Raji (cell line): ENCODE data around the gene PHF23.

Source experiments
- POLR2A ChIP-seq: IDR thresholded peaks from 2 replicates; pipeline ENCODE4 v1.6.1; 2011; ENCODE audit warnings: low read depth, low read length, control low read depth; ENCODE audit not compliant: insufficient read depth

The PHF23 gene

GRCh38 chr17:7234083-7234951 lies 4.9 kb downstream of the PHF23 start, which contains the start of gene DVL2:
Gene DVL2, minus strand, starts transcription at chr17:7234517. Its CDS starts 255 bp downstream, at chr17:7234262.
- peak; percentile 93 for TF ChIP-seq POLR2A

GRCh38 chr17:7233701-7234082 lies 5.6 kb downstream of the PHF23 start:
- TF ChIP-seq POLR2A, result no peak

- TF ChIP-seq POLR2A, result no peak
Measured at GRCh38 chr17:7232114-7232513, 7.1 kb downstream of the PHF23 start.

GRCh38 chr17:7229504-7229903 lies 9.8 kb downstream of the PHF23 start:
- no peak for TF ChIP-seq POLR2A

GRCh38 chr17:7228920-7229319 lies 10.3 kb downstream of the PHF23 start:
- TF ChIP-seq POLR2A, result no peak

- TF ChIP-seq POLR2A, result no peak
Measured at GRCh38 chr17:7226721-7227710, 12.2 kb downstream of the PHF23 start.

- no peak for TF ChIP-seq POLR2A
Measured at GRCh38 chr17:7225711-7226331, 13.4 kb downstream of the PHF23 start.

DNA sequence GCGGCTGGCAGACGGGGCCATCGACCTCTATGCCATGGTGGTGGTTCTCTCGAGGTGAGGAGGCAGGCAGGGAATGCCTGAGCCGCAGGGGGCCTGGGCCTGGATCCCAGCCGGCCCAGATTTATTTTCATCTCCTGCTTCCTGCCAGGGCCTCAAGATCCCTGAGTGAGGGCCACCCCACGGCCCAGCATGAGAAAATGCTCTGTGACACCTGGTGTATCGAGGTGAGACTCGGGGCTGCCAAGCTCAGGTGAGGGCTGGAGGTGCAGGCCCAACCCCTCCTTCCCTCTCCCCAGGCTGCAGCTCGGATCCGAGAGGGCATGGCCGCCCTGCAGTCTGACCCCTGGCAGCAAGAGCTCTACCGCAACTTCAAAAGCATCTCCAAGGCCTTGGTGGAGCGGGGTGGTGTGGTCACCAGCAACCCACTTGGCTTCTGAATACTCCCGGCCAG lies 14.6 kb downstream of the PHF23 start:
- no peak for TF ChIP-seq POLR2A

DNA sequence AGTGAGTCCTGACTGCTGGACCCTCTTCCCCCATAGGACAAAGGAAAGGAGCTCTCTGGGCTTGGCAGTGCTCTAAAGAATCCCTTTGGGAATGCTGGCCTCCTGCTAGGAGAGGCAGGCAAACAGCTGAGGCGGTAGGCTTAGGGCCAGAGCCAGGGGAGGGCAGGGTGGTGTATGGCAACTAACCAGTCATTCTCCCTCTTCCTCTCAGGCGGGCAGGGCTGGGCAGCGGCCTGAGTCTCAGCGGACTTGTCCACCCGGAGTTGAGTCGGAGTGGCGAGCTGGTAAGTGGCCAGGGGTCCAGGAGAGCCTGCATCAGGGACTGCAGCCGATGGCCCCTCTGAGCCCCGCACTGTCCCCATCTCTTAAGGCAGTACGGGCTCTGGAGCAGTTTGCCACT lies 15.1 kb downstream of the PHF23 start:
- no peak for TF ChIP-seq POLR2A

GRCh38 chr17:7223375-7223774 lies 15.9 kb downstream of the PHF23 start:
- no peak for TF ChIP-seq POLR2A

- TF ChIP-seq POLR2A, result no peak; the same call in 1 of the 2 replicates
Measured at GRCh38 chr17:7222972-7223292, 16.3 kb downstream of the PHF23 start.

DNA sequence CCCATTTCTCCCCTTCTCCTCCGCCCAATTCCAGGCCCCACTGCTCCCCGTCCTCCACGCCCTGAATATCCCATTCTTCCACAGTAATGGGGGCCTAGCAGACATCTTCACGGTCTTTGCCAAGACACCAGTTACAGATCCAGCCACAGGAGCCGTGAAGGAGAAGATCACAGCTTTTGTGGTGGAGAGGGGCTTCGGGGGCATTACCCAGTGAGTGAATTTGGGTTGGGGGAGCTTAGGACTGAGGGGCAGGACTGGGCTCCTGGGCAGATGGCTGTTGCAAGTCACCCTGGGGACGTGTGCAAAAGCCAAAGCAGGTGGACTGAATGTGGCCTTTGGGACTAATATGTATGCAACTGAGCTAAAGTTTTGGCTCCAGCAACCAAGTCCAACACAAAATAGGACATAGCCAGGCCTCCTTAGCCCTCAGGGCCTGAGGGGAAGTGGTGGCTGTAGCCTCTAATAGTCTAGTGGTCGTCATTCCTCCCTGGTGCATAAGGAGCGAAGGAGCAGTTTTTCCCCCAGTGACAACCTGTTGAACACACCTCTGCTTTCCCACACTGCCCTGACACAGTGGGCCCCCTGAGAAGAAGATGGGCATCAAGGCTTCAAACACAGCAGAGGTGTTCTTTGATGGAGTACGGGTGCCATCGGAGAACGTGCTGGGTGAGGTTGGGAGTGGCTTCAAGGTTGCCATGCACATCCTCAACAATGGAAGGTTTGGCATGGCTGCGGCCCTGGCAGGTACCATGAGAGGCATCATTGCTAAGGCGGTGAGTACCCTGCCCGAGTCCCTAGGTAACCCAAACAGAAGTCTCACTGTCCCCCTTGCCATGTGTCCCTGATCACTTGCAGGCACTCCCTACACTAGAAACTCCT lies 16.9 kb downstream of the PHF23 start:
- peak; percentile 16; the same call in 1 of the 2 replicates for TF ChIP-seq POLR2A

DNA sequence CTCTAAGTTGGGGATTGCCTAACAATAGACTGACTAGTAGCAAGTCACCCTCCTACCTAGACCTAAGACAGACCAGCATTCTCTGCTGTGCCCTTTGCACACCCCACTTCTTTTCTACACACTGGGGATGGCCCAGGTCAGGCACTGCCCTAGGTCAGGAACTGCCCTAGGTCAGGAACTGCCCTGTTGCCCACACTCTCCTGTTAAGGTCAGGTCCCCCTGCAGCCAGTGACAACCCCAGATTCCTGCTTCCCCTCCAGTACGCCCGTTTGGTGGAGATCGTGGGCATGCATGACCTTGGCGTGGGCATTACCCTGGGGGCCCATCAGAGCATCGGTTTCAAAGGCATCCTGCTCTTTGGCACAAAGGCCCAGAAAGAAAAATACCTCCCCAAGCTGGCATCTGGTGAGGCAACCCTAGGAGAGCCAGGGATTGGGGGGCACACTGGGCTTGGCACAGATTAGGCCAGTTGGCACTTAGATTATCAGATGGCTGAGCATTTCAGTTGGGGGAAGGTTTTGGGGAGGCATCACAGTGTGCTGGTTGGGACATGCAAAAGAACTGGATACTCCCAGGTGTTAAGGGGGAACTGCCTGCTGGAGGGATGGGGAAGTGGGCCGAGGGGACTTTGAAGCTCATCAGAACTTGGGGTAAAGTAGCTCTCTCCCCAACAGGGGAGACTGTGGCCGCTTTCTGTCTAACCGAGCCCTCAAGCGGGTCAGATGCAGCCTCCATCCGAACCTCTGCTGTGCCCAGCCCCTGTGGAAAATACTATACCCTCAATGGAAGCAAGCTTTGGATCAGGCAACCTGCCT lies 17.8 kb downstream of the PHF23 start:
- TF ChIP-seq POLR2A, result peak; percentile 19; the same call in 1 of the 2 replicates
